SK-N-SH (cell line): ENCODE measurements around the gene PERM1. TPM values are rescaled to one million over a fixed set of nuclear protein-coding genes. Genes with fewer than 3 reads are reported as not detected.

ENCODE experiments used
- CTCF ChIA-PET: fragments of 300-600, 350-600 bp; formaldehyde crosslinking; extraction: SDS; loops from one replicate; lab custom pipeline; 2021; lab: Yijun Ruan, JAX
- POLR2A ChIA-PET: fragments of 350-600 bp; sonication (Branson Sonifier 250); formaldehyde crosslinking; extraction: SDS; loops from one replicate; lab custom pipeline; 2020; ENCODE audit warnings: antibody characterized with exemption, inconsistent platforms; lab: Yijun Ruan, JAX
- DNase-seq: peaks from one replicate; pipeline ENCODE4 v3.0.0; 2012
- H2AFZ ChIP-seq: fragments of 200-600 bp; sonication (generic); 2 replicates; pipeline ENCODE4 v1.8.1; 2016; ENCODE audit warnings: antibody characterized with exemption, mild to moderate bottlenecking, low read depth
- H3F3A ChIP-seq: fragments of 200-600 bp; sonication (generic); replicated peaks from 2 replicates; pipeline ENCODE3; 2016; ENCODE audit warnings: antibody characterized with exemption, mild to moderate bottlenecking; ENCODE audit not compliant: insufficient read depth
- H3K27ac ChIP-seq, 2 experiments: fragments of 200-500 bp in 1 of 2; fragments of 200-600 bp in 1 of 2; sonication (Bioruptor generic) in 1 of 2; sonication (generic), shearing (Covaris generic) in 1 of 2; 2 replicates each; pipeline versions ENCODE4 v1.5.1 to v1.6.1; 2014 to 2016; ENCODE audit warnings: low read depth in 2 of 2, inconsistent platforms in 1 of 2, low read length in 1 of 2, mild to moderate bottlenecking in 1 of 2, mixed read lengths in 1 of 2
- H3K27me3 ChIP-seq: fragments of 200-600 bp; sonication (generic), shearing (Covaris generic); 2 replicates; pipeline ENCODE4 v1.6.1; 2016; ENCODE audit warnings: mixed run types; ENCODE audit not compliant: insufficient read depth
- H3K36me3 ChIP-seq, 2 experiments: fragments of 200-500 bp in 1 of 2; fragments of 200-600 bp in 1 of 2; sonication (Bioruptor generic) in 1 of 2; sonication (generic) in 1 of 2; replicated peaks in 1 of 2; 2 replicates each; pipeline versions ENCODE3 to v1.5.1; 2014 to 2016; ENCODE audit warnings: low read length in 1 of 2, mild to moderate bottlenecking in 1 of 2; ENCODE audit not compliant: insufficient read depth in 2 of 2, control insufficient read depth in 1 of 2
- H3K4me1 ChIP-seq, 2 experiments: fragments of 200-500 bp in 1 of 2; fragments of 200-600 bp in 1 of 2; sonication (Bioruptor generic) in 1 of 2; sonication (generic), shearing (Covaris generic) in 1 of 2; 2 replicates each; pipeline versions ENCODE4 v1.5.1 to v1.6.1; 2014 to 2016; ENCODE audit warnings: low read depth in 1 of 2, low read length in 1 of 2, mixed run types in 1 of 2; ENCODE audit not compliant: insufficient read depth in 2 of 2, control insufficient read depth in 1 of 2
- H3K4me2 ChIP-seq: fragments of 200-600 bp; sonication (generic), shearing (Covaris generic); 2 replicates; pipeline ENCODE4 v1.6.1; 2017; ENCODE audit warnings: mixed run types
- H3K4me3 ChIP-seq, 2 experiments: fragments of 200-500 bp in 1 of 2; fragments of 200-600 bp in 1 of 2; sonication (Bioruptor generic) in 1 of 2; sonication (generic), shearing (Covaris generic) in 1 of 2; 2 replicates each; pipeline versions ENCODE4 v1.5.1 to v1.8.1; 2014 to 2016; ENCODE audit warnings: low read depth in 2 of 2, inconsistent platforms in 1 of 2, low read length in 1 of 2, mild to moderate bottlenecking in 1 of 2, mixed read lengths in 1 of 2, moderate library complexity in 1 of 2
- H3K79me2 ChIP-seq: fragments of 200-600 bp; sonication (generic); 2 replicates; pipeline ENCODE4 v1.8.1; 2017; ENCODE audit warnings: mild to moderate bottlenecking; ENCODE audit not compliant: insufficient read depth
- H3K9ac ChIP-seq: fragments of 200-600 bp; sonication (generic); 2 replicates; pipeline ENCODE4 v1.6.1; 2017; ENCODE audit warnings: mixed run types
- H3K9me2 ChIP-seq: fragments of 200-600 bp; sonication (generic); 2 replicates; pipeline ENCODE4 v1.6.1; 2017; ENCODE audit warnings: mixed run types
- H3K9me3 ChIP-seq: fragments of 200-600 bp; sonication (generic); 2 replicates; pipeline ENCODE4 v1.6.1; 2017; ENCODE audit warnings: mixed run types, mild to moderate bottlenecking, moderate library complexity
- H4K20me1 ChIP-seq: fragments of 200-600 bp; sonication (generic); 2 replicates; pipeline ENCODE4 v1.6.1; 2017; ENCODE audit warnings: mild to moderate bottlenecking, mixed run types; ENCODE audit not compliant: insufficient read depth
- CTCF ChIP-seq: fragments of 200-600 bp; sonication (generic); IDR thresholded peaks from 2 replicates; pipeline ENCODE4 v1.6.1; 2017; ENCODE audit warnings: antibody characterized with exemption, mild to moderate bottlenecking, moderate library complexity
- EP300 ChIP-seq, 2 experiments: IDR thresholded peaks; 2 replicates each; pipeline versions ENCODE4 v1.4.0 to v1.6.1; 2012; ENCODE audit warnings: borderline replicate concordance in 1 of 2, low read depth in 1 of 2, low read length in 1 of 2
- GATA2 ChIP-seq: sonication (generic); formaldehyde crosslinking; IDR thresholded peaks from 2 replicates; pipeline ENCODE4 v1.5.0; 2020; ENCODE audit warnings: mild to moderate bottlenecking, missing genetic modification reagents
- IRF3 ChIP-seq: fragments of 150-350 bp; IDR thresholded peaks from 2 replicates; pipeline ENCODE4 v1.6.1; 2016; ENCODE audit warnings: mild to moderate bottlenecking, low read depth, low read length
- MXI1 ChIP-seq: IDR thresholded peaks from 2 replicates; pipeline ENCODE4 v1.6.1; 2012; ENCODE audit warnings: mild to moderate bottlenecking, low read depth, low read length, improper control_type of control experiment
- NFIC ChIP-seq: IDR thresholded peaks from 2 replicates; pipeline ENCODE4 v1.4.0; 2012; ENCODE audit warnings: borderline replicate concordance
- NRF1 ChIP-seq: IDR thresholded peaks from 2 replicates; pipeline ENCODE4 v1.6.1; 2012; ENCODE audit warnings: low read depth, mild to moderate bottlenecking, low read length
- PBX3 ChIP-seq: IDR thresholded peaks from 2 replicates; pipeline ENCODE4; 2012
- POLR2AphosphoS5 ChIP-seq: IDR thresholded peaks from 2 replicates; pipeline ENCODE4 v1.6.1; 2012; ENCODE audit warnings: low read depth, low read length
- RCOR1 ChIP-seq: fragments of 150-350 bp; IDR thresholded peaks from 2 replicates; pipeline ENCODE4 v1.6.1; 2017; ENCODE audit warnings: antibody characterized with exemption, low read length
- RFX5 ChIP-seq: IDR thresholded peaks from 2 replicates; pipeline ENCODE4 v1.6.1; 2012; ENCODE audit warnings: mild to moderate bottlenecking, improper control_type of control experiment, low read length
- TAF1 ChIP-seq: IDR thresholded peaks from 2 replicates; pipeline ENCODE4 v1.6.1; 2012; ENCODE audit warnings: low read depth, mild to moderate bottlenecking, low read length, moderate library complexity, borderline replicate concordance
- TCF12 ChIP-seq: IDR thresholded peaks from 2 replicates; pipeline ENCODE4 v1.4.0; 2012
- TEAD4 ChIP-seq: IDR thresholded peaks from 2 replicates; pipeline ENCODE4 v1.4.0; 2012; ENCODE audit warnings: mild to moderate bottlenecking, borderline replicate concordance; ENCODE audit not compliant: insufficient read depth
- ZBTB33 ChIP-seq: IDR thresholded peaks from 2 replicates; pipeline ENCODE4 v1.4.0; 2012; ENCODE audit warnings: low read depth, borderline replicate concordance
- WGBS: methylation state at CpG from one replicate; pipeline ENCODE4 v1.1.6; 2017; ENCODE audit warnings: low lambda C conversion rate; 5-methylcytosine and 5-hydroxymethylcytosine counted together
- polyA plus RNA-seq, 3 experiments: library from polyadenylated mRNA; depleted of rRNA; stranded (reverse); fragments of >200 nt; gene quantifications; 2 replicates each; pipeline ENCODE4 v1.2.3, GENCODE V29; 2012

Gene PERM1
- polyA plus RNA-seq, 1 of the 3 experiments (the other 2 are of a cell fraction) = 0.25 TPM

GRCh38 chr1:940107-941014 lies 41.5 kb downstream of the PERM1 start:
- no peaks in the 10 kb centered on the region for H3K79me2 ChIP-seq
- DNase-seq = peak; percentile 86
- no peaks in the 10 kb centered on the region for H3K27me3 ChIP-seq
- H3F3A ChIP-seq = peaks cover 20% of the 10 kb centered on the region
- peaks cover 0 to 64% of the 10 kb centered on the region in 2 experiments; a peak in 1 of 4 replicates for H3K4me1 ChIP-seq
- H3K9ac ChIP-seq = no peak overlapping the region
- no peak overlapping the region for H2AFZ ChIP-seq
- peak overlapping the region; percentile 73; the same call in 1 of the 2 replicates for H3K4me2 ChIP-seq
- peak overlapping the region in 1 of 2 experiments; percentile 75; a peak in 2 of 4 replicates for H3K27ac ChIP-seq
- H3K9me3 ChIP-seq = no peaks in the 10 kb centered on the region
- ChIA-PET CTCF (interaction anchor here (1.0 to 8.9 kb wide), 13 partner anchors 11 to 70 kb away, joined by 3 to 125 read pairs (median 7); partner anchors contain the start of gene NOC2L), POLR2A (interaction anchor here (1.0 to 1.6 kb wide), 5 partner anchors 10 to 36 kb away, joined by 3 to 6 read pairs (median 3); partner anchors contain the start of gene SAMD11)
- H4K20me1 ChIP-seq = no peaks in the 10 kb centered on the region
- peak overlapping the region in 1 of 2 experiments; percentile 29; a peak in 3 of 4 replicates for H3K4me3 ChIP-seq
- TF ChIP-seq TEAD4 = no peak
- TF ChIP-seq EP300 (IDR thresholded peaks at IDR 0.05; ENCODE audit: borderline replicate concordance in 1 of 2, low read depth in 1 of 2, low read length in 1 of 2) = peak in 1 of 2 experiments; percentile 25; a peak in 1 of 4 replicates
- no peak for TF ChIP-seq NRF1
- no peak for TF ChIP-seq GATA2
- TF ChIP-seq PBX3 = peak; percentile 68
- TF ChIP-seq MXI1 = 0 out of 2 replicates have a peak, but pooled peaks have one; percentile 35
- no peak for TF ChIP-seq RFX5
- no peak for TF ChIP-seq IRF3
- TF ChIP-seq NFIC = peak; percentile 38; the same call in 1 of the 2 replicates
- H3K36me3 ChIP-seq = peaks cover 0 to 8% of the 10 kb centered on the region in 2 experiments
- H3K9me2 ChIP-seq = no peaks in the 10 kb centered on the region
- WGBS = 4% methylated on average over 14 of the region's 86 CpGs

GRCh38 chr1:939511-940106 lies 42.3 kb downstream of the PERM1 start:
- 28% methylated on average over 10 of the region's 21 CpGs for WGBS
- no peaks in the 10 kb centered on the region for H3K79me2 ChIP-seq
- peaks cover 0 to 4% of the 10 kb centered on the region in 2 experiments for H3K36me3 ChIP-seq
- ChIA-PET CTCF (interaction anchor here (1.0 to 8.9 kb wide), 13 partner anchors 10 to 122 kb away, joined by 3 to 125 read pairs (median 10); partner anchors contain the start of genes NOC2L and SAMD11), POLR2A (interaction anchor here (1.0 to 1.6 kb wide), 3 partner anchors 9 to 23 kb away, joined by 3 to 6 read pairs (median 3); partner anchors contain the start of gene SAMD11)
- no peak for TF ChIP-seq POLR2AphosphoS5
- no peak for TF ChIP-seq CTCF
- no peak for TF ChIP-seq TCF12
- TF ChIP-seq TAF1 = no peak
- no peak for TF ChIP-seq ZBTB33
- TF ChIP-seq RCOR1 = no peak
- H3K9ac ChIP-seq = no peak overlapping the region
- H3K4me3 ChIP-seq = no peak overlapping the region
- no peak overlapping the region for H2AFZ ChIP-seq
- H3K4me1 ChIP-seq = peaks cover 0 to 62% of the 10 kb centered on the region in 2 experiments; a peak in 1 of 4 replicates
- H3F3A ChIP-seq = peaks cover 14% of the 10 kb centered on the region
- no peaks in the 10 kb centered on the region for H4K20me1 ChIP-seq
- H3K27ac ChIP-seq = peak overlapping the region in 1 of 2 experiments; percentile 67; a peak in 2 of 4 replicates
- peak overlapping the region; percentile 44; the same call in 1 of the 2 replicates for H3K4me2 ChIP-seq
- no peak for DNase-seq
- H3K9me3 ChIP-seq = no peaks in the 10 kb centered on the region
- H3K9me2 ChIP-seq = no peaks in the 10 kb centered on the region
- no peaks in the 10 kb centered on the region for H3K27me3 ChIP-seq
